ENCODE measurements around the gene COL4A2.

DNA sequence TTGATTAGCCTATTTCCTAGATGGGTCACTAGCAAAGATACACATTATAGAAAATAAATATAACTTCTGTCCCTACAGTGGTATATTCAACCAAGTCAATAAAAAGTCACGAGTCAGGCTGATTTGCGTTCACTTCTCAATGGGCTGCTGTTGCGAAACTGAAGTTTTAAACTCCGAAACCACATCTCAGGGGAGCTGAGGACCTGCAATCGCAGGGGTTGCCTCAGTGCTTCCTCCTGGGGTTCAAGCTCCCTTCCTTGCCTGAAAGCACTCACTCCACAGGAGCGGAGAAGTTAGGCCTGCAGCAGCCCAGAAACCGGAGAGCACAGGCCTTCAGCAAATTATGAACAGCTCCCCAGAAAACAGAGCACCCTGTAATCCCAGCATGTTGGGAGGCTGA lies 214.9 kb downstream of the COL4A2 start:
- TF ChIP-seq GATA3 (IDR thresholded peaks at IDR 0.05; ENCODE audit: low read depth, low read length) (no peak), GATA2 (IDR thresholded peaks at IDR 0.05; ENCODE audit: low read depth, low read length) (no peak)

Data from SH-SY5Y (cell line).